C4-2B (cell line): ENCODE results near the gene KIF18A.

Experiments
- H3K27ac ChIP-seq: fragments of 450-650 bp; 2 replicates; pipeline ENCODE4 v1.5.1; 2017
- ZFX ChIP-seq: fragments of 450-650 bp; IDR thresholded peaks from 2 replicates; pipeline ENCODE4 v1.6.1; 2017
- TF ChIP-seq, protein P1 (sequence below): fragments of 450-650 bp; conservative IDR thresholded peaks from 2 replicates; pipeline ENCODE4 v1.5.1; 2017; ENCODE audit warnings: mild to moderate bottlenecking

Gene KIF18A

DNA sequence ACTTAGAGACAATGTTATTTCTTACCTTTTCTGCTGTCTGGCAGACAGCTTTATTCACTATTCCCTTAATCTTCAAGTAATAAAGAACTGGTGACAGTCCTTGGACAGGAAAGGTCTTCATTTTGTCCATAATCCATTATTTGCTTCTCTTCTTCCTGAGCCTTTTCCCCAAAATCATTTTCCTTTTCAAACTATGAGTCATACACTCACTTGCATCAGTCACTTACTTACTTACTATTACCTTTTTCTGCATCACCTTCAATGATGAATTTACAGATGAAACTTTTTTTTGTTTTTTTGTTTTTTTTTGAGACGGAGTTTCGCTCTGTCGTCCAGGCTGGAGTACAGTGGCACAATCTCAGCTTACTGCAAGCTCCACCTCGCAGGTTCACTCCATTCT is 9.8 kb upstream of the KIF18A start:
- no peak for TF ChIP-seq ZFX
- TF ChIP-seq, protein P1, sequence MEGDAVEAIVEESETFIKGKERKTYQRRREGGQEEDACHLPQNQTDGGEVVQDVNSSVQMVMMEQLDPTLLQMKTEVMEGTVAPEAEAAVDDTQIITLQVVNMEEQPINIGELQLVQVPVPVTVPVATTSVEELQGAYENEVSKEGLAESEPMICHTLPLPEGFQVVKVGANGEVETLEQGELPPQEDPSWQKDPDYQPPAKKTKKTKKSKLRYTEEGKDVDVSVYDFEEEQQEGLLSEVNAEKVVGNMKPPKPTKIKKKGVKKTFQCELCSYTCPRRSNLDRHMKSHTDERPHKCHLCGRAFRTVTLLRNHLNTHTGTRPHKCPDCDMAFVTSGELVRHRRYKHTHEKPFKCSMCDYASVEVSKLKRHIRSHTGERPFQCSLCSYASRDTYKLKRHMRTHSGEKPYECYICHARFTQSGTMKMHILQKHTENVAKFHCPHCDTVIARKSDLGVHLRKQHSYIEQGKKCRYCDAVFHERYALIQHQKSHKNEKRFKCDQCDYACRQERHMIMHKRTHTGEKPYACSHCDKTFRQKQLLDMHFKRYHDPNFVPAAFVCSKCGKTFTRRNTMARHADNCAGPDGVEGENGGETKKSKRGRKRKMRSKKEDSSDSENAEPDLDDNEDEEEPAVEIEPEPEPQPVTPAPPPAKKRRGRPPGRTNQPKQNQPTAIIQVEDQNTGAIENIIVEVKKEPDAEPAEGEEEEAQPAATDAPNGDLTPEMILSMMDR = no peak
- no peak overlapping the region for H3K27ac ChIP-seq

- H3K27ac ChIP-seq = no peak overlapping the region
Measured at GRCh38 chr11:28114731-28115130, 6.8 kb upstream of the KIF18A start.

GRCh38 chr11:28114116-28114515 is 6.2 kb upstream of the KIF18A start:
- TF ChIP-seq, protein P1 = no peak
- no peak for TF ChIP-seq ZFX
- H3K27ac ChIP-seq = no peak overlapping the region

More at GRCh38 chr11:28114731-28115130, 6.8 kb upstream of the KIF18A start:
- TF ChIP-seq, protein P1 = no peak
- no peak for TF ChIP-seq ZFX

- H3K27ac ChIP-seq = peak overlapping the region; percentile 69; the same call in 1 of the 2 replicates
- TF ChIP-seq, protein P1 = no peak
- no peak for TF ChIP-seq ZFX
Measured at GRCh38 chr11:28110821-28111200, 2.9 kb upstream of the KIF18A start.

DNA sequence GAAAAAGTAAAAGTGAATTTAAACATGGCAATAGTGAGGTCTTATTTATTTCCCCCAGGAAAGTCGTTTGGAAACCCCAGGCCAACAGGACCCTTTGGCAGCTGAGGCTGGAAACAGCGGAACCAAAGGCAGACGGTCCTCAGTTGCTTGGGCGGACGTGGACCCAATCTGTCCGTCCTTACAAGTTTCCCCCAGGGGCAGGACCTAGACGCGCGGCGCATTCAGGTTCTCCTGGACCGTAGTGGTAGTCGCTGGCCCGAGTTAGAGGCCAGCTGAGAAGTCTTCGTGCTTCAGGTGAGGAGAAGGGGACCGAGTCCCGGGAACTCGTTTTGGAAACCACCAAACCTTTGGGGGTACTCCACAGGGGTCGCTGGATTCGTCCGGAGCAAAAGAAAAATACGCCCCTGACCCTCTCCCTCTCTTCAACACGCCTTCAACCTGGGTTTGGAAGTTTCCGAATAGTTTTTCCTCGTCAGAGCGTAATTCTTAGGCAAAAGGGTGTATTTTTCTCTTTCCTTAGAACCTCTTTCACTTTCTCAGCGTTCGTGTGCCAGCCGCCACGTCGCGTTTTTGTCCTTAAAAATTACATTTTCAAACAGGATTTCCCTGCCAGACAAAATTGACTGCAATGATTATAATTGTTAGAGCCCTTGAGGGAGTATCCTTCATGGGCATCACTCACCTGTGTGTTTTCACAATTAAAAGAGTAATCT is 2.3 kb upstream of the KIF18A start:
- peak overlapping the region; percentile 69 for H3K27ac ChIP-seq
- TF ChIP-seq, protein P1 = no peak
- peak; percentile 79 for TF ChIP-seq ZFX

GRCh38 chr11:28108958-28109357 is 1.0 kb upstream of the KIF18A start:
- no peak overlapping the region for H3K27ac ChIP-seq
- TF ChIP-seq, protein P1 = no peak
- no peak for TF ChIP-seq ZFX

- H3K27ac ChIP-seq = peak overlapping the region; percentile 82
- no peak for TF ChIP-seq ZFX
- TF ChIP-seq, protein P1 = no peak
Measured at GRCh38 chr11:28107191-28107749, 686 bp downstream of the KIF18A start.
